H1 (cell line): Measurements from ENCODE around the gene THOC5.

ENCODE experiments used
- CREB1 ChIP-seq: IDR thresholded peaks from 2 replicates; pipeline ENCODE4 v1.6.1; 2012; ENCODE audit warnings: inconsistent platforms
- EZH2 ChIP-seq: fragments of 200-600 bp; sonication (generic); IDR thresholded peaks from 2 replicates; pipeline ENCODE4 v1.7.1; 2012; ENCODE audit warnings: low read depth, mild to moderate bottlenecking, moderate library complexity, low read length, inconsistent platforms; ENCODE audit not compliant: severe bottlenecking
- GTF2F1 ChIP-seq: IDR thresholded peaks from 2 replicates; pipeline ENCODE4 v1.6.1; 2012; ENCODE audit warnings: low read depth, low read length, improper control_type of control experiment, borderline replicate concordance
- HDAC6 ChIP-seq: IDR thresholded peaks from one replicate; pipeline ENCODE4 v1.7.1; 2012; ENCODE audit warnings: low read depth, mild to moderate bottlenecking, inconsistent platforms, low read length, moderate library complexity
- POLR2AphosphoS5 ChIP-seq: IDR thresholded peaks from 2 replicates; pipeline ENCODE4 v1.6.1; 2011; ENCODE audit warnings: low read depth, low read length
- RAD21 ChIP-seq, 2 experiments: IDR thresholded peaks in 1 of 2; conservative IDR thresholded peaks in 1 of 2; 2 replicates each; pipeline ENCODE4 v1.6.1; 2011; ENCODE audit warnings: low read depth in 2 of 2, low read length in 2 of 2, improper control_type of control experiment in 1 of 2, inconsistent platforms in 1 of 2, mild to moderate bottlenecking in 1 of 2, moderate library complexity in 1 of 2
- SIN3A ChIP-seq, 2 experiments: IDR thresholded peaks in 1 of 2; conservative IDR thresholded peaks in 1 of 2; 2 replicates each; pipeline ENCODE4 v1.6.1; 2011 to 2012; ENCODE audit warnings: low read length in 2 of 2, improper control_type of control experiment in 1 of 2, low read depth in 1 of 2, mild to moderate bottlenecking in 1 of 2
- TF ChIP-seq, protein P1 (sequence below), 3 experiments: IDR thresholded peaks; 1 replicate in 2 of 3; 2 replicates in 1 of 3; pipeline versions ENCODE4 v1.5.1 to v1.6.1; 2011; ENCODE audit warnings: low read length in 3 of 3, mild to moderate bottlenecking in 3 of 3, inconsistent platforms in 2 of 3, low read depth in 1 of 3, moderate library complexity in 1 of 3; ENCODE audit not compliant: insufficient read depth in 1 of 3; ENCODE audit errors: control extremely low read depth in 1 of 3
- TF ChIP-seq, protein P2 (sequence below): IDR thresholded peaks from 2 replicates; pipeline ENCODE4 v1.6.1; 2011; ENCODE audit warnings: low read depth, mild to moderate bottlenecking, low read length; ENCODE audit not compliant: insufficient read depth

DNA sequence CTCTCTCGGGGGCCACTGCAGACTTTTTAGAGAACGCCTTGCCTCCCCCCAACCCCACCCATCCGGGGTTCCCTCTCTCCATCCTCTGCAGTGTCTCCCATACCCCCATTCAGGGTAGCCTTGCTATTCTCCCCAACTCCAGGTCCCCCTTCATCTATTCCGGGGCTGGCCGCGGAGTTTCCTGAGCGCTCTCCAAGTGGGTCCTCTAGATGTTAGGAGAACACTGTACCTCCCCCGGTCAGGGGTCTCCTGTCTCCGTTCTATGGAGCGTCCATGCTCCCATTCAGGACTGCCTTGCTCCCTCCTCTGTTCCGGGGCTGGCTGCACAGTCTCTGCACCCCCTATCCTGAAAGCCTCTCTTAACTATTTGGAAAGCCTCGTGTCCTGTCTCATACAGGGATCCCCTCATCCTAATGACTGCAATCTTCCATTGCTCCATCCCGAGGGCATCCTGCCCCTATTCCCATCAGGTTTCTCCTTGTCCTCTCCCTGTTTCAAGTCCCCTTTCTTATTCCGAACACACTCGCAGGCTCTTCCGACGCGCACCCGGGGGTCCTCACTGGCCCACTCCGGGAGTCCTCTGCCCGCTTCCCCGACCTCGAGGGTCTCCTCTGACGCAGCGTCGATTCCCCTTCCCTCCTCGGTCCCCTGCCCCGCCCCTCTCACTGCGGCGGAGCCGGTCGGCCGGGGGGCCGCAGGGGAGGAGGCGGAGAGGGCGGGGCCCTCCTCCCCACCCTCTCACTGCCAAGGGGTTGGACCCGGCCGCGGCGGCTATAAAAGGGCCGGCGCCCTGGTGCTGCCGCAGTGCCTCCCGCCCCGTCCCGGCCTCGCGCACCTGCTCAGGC is 73.9 kb downstream of the THOC5 start, which contains the start of gene NEFH:
- no peak for TF ChIP-seq HDAC6
- TF ChIP-seq, protein P1, sequence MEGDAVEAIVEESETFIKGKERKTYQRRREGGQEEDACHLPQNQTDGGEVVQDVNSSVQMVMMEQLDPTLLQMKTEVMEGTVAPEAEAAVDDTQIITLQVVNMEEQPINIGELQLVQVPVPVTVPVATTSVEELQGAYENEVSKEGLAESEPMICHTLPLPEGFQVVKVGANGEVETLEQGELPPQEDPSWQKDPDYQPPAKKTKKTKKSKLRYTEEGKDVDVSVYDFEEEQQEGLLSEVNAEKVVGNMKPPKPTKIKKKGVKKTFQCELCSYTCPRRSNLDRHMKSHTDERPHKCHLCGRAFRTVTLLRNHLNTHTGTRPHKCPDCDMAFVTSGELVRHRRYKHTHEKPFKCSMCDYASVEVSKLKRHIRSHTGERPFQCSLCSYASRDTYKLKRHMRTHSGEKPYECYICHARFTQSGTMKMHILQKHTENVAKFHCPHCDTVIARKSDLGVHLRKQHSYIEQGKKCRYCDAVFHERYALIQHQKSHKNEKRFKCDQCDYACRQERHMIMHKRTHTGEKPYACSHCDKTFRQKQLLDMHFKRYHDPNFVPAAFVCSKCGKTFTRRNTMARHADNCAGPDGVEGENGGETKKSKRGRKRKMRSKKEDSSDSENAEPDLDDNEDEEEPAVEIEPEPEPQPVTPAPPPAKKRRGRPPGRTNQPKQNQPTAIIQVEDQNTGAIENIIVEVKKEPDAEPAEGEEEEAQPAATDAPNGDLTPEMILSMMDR (IDR thresholded peaks at IDR 0.05; ENCODE audit: control extremely low read depth in 1 of 3, insufficient read depth in 1 of 3, low read depth in 1 of 3, low read length in 3 of 3) = no peak
- TF ChIP-seq, protein P2, sequence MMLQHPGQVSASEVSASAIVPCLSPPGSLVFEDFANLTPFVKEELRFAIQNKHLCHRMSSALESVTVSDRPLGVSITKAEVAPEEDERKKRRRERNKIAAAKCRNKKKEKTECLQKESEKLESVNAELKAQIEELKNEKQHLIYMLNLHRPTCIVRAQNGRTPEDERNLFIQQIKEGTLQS = no peak
- no peak for TF ChIP-seq SIN3A (conservative IDR thresholded peaks at IDR 0.05 in 1 of 2, IDR thresholded peaks at IDR 0.05 in 1 of 2; ENCODE audit: low read depth in 1 of 2, low read length in 2 of 2)
- TF ChIP-seq POLR2AphosphoS5 = no peak
- no peak for TF ChIP-seq EZH2
- TF ChIP-seq CREB1 = no peak
- TF ChIP-seq GTF2F1 = no peak
- no peak for TF ChIP-seq RAD21 (IDR thresholded peaks at IDR 0.05 in 1 of 2, conservative IDR thresholded peaks at IDR 0.05 in 1 of 2; ENCODE audit: low read depth in 2 of 2, low read length in 2 of 2)
